GDM1 (cell line): Measurements from ENCODE around the gene NOL9.

Experiments used
- DNase-seq: peaks from one replicate; lab custom pipeline; 2025; lab: John Stamatoyannopoulos, UW

Gene NOL9

DNA sequence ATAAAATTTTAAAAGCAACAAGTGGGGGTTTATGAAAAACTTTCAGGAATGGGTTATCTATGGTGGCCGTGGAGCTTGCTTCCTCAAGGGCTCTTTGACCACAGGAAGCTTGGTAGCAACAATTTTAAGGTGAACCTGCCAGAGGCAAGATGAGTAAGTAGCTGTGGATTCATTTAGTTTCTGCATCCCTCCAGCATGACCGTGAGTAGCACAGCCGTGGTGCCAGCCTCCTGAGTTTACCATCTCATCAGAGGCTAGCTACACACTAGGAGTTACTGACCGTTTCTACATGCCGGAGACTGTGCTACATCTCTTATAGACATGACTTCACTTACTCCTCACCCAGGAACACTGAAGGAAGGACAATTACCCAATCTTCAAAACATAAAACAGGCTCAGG, 32.8 kb downstream of the NOL9 start:
- no peak for DNase-seq

DNA sequence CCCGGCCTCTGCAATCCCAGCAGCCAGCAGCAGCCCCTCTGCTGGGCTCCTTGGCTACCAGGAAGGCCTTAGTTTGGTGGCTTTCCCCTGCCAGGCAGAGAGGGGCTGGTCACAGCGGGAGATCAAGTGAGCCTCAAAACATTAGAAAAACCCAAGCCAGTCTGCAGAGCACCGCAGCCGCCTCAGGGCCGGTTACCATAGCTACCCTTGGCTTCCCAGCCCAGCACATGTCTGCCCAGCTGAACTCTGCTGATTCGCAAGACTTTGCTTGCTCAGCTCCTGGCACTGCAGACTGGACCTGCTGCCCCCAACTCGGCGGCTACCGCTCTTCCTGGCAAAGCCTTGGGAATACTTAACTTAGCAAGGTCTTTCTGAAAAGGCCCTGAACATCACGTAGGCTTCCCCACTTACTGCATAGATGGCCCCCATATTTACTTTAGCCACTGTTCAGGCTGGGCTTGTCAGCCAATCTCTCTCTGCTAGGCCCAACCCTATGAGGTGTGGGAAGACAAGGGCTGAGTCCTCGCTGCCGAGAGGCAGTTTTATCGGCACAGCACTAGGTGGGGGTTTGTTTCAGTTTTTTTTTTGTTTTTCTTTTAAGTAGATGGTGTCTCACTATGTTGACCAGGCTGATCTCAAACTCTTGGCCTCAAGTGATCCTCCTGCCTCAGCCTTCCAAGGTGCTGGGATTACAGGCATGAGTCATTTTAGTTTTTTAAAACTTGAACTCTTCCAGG, 34.2 kb downstream of the NOL9 start:
- DNase-seq: no peak

- no peak for DNase-seq
Measured at GRCh38 chr1:6519491-6519934, 34.8 kb downstream of the NOL9 start.

DNA sequence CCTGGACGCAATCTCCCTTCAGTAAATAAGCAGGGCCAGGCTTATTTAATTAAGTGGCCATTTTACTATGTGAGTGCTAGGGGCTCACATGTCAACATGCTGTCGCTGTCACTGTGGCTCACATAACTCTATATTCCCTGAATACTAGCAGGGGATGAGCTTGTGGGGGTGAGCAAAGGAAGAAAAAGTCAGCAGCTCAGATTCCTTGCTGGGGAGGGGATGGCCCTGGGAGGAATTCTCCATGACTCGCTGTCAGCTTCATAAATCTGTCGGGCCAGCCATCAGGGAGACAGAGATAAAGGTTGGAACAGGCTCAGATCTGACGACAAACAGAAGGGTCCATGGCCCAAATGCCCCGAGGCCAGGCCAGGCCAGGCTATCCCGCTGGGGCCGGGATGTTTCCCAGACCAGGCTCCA, 36.9 kb downstream of the NOL9 start:
- DNase-seq: no peak

- no peak for DNase-seq
Measured at GRCh38 chr1:6515771-6516170, 38.5 kb downstream of the NOL9 start.

DNA sequence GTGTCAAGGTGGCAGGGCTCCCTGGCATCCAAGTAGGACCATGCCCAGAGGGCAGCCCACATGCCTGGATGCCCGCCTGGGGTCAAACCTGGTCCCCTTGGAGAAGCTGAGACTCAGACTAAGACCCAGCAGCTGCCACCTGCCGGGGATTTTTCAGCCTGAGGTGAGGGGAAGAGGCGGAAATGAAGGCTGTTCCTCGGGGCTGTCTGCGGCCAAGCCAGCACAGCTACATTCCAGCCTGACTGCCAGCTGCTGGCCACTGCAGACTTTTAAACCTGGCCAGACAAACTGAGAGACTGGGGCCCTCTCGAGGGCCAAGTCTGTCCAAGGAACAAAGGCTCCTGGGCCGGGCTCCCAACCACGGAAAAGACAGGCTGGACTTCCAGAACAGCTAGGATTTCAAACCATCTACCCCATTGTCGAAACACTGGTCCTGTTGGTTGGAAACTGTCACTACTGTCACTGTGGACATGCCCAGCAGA, 41.0 kb downstream of the NOL9 start:
- DNase-seq: no peak

GRCh38 chr1:6512908-6513280, 41.4 kb downstream of the NOL9 start:
- DNase-seq: no peak

DNA sequence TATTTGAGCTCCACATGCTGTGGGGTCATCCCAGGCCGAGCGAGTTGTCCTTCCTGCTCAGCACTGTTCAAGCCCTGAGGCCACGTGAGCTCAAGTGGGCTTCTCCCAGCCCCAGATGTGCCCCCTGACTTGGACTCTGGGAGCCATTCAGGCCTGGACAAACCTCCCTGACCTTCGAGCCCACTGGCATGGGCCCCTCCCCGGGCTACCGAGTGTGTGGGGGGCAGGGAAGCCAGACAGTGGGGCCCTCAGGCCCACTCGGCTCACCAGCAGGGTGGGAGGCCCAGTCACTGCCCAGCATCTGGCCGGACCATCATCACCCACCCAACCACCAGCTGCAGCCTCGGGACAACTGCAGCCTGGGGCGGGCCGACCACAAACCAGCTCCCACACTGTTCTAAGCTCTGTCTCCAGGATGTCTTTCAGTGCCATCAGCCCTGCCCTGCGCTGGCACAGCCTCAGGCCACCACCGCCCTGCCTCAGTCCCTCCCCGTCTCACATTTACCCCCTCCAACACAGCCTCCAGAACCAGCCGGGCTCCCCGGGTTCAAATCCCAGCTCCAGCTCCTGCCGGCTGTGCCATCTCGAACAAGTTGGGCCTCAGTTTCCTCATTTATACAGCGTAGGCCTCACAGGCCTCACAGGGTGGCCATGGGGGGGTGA, 41.9 kb downstream of the NOL9 start:
- no peak for DNase-seq

DNA sequence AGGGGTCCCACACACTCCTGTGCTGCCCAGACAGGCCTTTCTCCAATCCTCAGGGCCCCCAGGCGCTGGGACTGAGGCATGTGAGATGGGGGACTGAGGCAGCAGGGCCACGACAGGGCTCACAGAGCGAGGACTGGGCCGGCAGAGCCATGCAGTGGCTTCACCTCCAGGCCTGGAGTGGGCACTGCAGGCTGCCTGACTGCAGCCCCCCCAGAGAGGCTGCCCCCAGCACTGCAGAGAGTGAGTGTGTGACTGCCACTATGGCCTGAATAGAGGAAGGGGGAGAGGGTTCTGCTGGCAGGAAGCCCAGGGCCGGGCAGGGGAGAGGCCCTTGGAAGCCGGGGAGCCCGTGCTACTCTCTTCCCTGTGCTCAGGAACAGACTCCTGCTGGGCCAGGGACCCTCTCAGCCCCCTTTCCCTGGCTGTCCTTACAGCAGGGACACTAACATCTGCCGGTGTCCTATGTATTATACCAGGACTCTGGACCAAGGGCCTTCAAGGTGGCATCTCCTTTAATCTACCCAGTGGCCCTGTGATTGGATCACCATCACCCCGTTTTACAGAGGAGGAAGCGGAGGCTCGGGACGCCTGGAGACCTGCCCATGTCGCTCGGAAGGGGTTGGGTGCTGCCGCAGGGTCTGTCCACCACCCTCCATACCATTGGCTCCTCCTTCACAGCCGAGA, 42.6 kb downstream of the NOL9 start:
- DNase-seq: no peak

GRCh38 chr1:6511056-6511455, 43.3 kb downstream of the NOL9 start:
- DNase-seq: no peak

DNA sequence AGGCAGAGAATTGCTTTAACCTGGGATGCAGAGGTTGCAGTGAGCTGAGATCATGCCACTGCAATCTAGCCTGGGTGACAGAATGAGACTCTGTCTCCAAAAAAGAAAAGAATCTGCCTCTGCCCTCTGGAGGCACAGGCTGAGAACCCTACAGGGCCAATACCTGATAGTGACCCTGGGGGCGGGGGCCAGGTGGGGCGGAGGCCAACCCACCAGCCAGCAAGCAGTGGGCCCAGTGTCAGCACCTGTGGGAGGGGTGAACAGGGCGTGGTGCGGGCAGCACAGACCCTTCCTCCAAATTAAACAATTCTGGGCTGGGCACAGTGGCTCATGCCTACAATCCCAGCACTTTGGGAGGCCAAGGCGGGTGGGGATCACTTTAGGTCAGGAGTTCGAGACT, 43.8 kb downstream of the NOL9 start:
- no peak for DNase-seq

GRCh38 chr1:6509919-6510291, 44.4 kb downstream of the NOL9 start:
- DNase-seq: no peak

- no peak for DNase-seq
Measured at GRCh38 chr1:6509220-6509918, 44.9 kb downstream of the NOL9 start.

GRCh38 chr1:6508816-6509189, 45.5 kb downstream of the NOL9 start:
- no peak for DNase-seq

GRCh38 chr1:6508154-6508815, 46.0 kb downstream of the NOL9 start:
- no peak for DNase-seq

GRCh38 chr1:6507461-6507911, 46.8 kb downstream of the NOL9 start:
- no peak for DNase-seq

DNA sequence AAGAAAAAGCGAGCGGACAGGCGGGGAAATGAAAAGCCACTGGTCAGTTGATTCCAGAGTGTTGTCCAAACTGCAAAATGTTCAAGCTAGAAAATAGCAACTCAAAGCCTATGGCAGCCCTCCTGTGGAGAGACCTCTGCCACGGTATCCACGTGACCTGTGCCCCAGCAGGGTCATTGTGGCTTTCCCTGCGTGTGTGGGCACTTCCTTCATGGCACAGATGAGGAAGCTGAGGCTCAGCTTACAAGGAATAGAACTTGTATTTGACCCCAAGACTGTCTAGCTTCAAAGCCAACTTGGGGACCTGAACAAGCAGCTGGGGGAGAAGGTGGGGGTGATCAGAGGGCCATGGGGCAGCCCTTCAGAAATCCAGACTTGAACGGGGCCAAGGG, 47.3 kb downstream of the NOL9 start:
- DNase-seq: peak; percentile 47

DNA sequence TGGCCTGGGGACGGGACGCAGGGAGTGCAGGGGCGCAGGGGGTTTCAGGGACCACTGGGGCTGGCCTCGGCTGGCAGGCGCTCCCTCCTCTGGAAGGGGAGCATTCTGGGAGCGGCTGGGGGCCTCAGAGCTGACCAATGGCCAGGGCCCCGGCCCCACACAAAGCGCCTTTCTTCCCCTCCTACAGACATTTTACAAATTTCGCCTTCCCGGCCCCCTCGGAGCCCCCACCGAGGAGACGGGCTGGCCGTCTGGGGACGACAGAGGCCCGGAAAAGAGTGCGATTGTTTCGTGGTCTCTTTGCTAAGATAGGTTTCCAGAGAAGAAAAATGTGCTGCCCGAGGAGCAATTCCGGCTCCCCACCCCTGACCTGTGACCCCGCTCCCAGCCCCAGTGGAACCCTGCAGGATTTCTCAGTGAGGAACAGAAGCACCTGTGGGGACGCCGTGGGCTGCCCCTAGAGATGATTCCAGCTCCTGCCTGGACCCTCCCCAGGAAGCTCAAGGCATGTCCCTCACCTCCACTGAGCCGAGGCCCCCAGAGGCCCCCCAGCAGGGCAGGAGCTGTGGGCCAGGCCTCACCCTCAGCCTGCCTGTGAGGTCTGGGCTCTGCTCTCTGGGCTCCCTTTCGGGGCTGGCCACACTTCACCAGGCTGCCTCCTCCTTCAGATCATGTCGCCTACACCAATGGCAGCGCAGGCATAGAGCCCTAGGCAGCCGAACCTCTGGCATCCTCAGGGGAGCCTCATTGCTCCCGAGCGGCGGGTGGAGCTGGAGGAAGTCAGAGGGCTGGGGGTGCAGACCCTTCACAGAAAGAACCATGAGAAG, 47.9 kb downstream of the NOL9 start:
- DNase-seq: no peak

DNA sequence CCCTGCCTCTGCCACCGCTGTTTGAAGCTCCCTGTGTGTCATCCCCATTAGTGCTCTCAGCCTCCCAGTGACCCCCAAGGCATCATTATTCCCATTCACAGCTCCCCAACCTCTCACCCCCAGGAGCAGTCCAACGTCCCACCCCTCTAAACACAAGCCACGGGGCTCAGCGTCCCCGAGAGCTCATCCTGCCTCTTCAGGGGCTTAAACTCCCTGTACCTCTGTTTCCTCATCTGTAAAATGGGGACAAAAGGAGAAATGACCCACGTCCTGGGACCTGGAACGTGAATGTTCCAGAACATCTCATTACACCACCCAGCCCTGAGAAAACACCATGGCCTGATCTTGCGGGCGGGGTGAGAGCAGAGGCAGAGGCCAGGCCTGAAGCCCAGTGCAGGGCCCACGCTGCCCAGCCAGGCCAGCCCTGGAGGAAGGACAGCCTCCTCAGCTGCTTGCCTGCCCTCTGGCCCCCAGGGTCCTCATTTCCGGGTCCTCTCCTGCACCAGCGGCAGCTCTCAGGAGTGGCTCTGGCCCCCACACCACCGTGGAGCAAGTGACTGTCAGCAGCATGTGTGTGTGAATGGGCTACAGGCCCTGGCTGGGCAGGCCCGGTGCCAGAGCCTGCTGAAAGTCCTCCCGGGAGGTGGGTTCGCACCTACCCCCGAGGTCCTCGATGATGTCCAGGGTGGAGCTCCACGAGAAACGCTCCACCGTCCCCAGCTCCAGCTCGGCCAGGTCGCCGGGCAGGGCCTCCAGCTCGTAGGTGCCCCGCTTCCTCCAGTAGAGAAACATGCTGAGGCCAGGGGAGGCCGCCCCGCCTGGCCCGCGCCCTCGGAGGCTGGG, 48.7 kb downstream of the NOL9 start:
- no peak for DNase-seq

GRCh38 chr1:6504887-6505286, 49.4 kb downstream of the NOL9 start:
- no peak for DNase-seq
